Measurements from ENCODE around the gene GRIA4.

Gene GRIA4

DNA sequence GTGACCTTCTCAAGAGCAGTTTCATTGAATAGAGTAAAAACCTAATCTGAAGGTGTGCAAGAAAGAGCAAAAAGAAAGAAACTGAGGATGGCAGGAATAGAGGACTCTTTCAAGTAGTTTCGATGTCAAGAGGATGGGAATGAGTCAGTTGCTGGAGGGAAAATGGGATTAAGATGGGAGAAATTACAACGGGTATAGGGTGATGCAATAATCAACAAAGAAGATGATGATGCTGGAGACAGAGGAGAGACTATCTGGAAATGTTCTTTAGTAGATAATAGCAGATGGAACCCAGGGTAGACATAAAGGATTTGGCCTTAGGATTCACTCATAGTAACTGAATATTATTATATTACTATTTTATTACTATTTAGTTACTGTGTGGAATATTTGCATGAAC lies 189.4 kb downstream of the GRIA4 start:
- H3K4me3 ChIP-seq (ENCODE audit: control insufficient read depth, low read depth, low read length), result no peak overlapping the region
- DNase-seq (ENCODE audit: low read depth), result no peak
- no peak for TF ChIP-seq CTCF (IDR thresholded peaks at IDR 0.05; ENCODE audit: control insufficient read depth, insufficient read depth, low read depth, low read length, missing control alignments)

DNA sequence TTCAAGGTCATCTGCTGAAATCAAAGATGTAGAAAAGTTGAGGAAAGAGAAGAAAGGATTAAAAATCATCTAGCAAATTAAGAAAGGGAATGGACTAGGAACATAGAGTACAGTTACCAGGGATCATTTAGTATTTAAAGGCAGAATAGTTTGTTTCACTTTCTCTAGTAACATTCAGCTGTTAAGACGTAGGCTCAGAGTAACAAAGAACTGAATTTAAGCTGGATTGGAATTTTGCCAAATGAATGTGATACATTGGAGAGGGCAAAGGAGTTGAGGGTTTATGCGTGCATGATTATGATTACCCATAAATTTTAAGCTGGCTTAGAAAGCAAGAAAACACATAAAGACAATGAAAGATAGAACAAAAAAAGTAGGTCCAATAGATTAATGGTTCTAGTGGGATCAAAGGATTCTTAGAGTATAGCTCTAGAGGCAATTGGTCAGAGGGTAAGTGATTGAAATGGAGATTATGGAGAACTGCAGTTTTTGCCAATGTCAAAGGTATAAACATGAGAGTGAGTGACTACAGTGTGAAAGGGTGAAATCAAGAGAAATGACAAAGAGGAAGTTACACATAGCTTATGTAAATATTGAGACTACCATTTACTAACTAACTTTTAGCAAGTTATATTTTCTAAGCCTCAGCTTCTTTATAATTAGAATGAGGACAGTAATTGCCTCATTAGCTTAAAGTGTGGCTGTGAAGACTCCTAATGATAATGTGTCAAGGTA lies 190.0 kb downstream of the GRIA4 start:
- no peak for DNase-seq (ENCODE audit: low read depth)
- H3K4me3 ChIP-seq (ENCODE audit: control insufficient read depth, low read depth, low read length), result no peak overlapping the region
- no peak for TF ChIP-seq CTCF (IDR thresholded peaks at IDR 0.05; ENCODE audit: control insufficient read depth, insufficient read depth, low read depth, low read length, missing control alignments)

DNA sequence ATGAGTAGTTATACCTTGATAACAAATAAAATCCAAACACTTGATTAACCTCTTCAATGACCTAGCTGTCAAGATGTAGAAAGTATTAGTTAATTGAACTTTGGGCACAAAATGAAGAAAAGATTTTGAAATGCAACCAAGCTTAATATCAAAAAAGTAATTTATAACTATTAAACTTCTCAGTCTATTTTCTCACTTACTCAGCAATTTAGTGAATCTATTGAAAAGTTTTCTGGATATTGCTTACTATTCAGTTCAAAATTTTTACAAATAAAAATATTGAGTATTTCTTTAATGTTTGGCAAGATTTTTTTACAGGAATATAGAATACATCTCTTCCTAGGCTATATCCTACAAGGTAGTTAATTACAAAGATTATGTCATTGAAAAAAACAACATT lies 192.5 kb downstream of the GRIA4 start:
- no peak for TF ChIP-seq CTCF (IDR thresholded peaks at IDR 0.05; ENCODE audit: control insufficient read depth, insufficient read depth, low read depth, low read length, missing control alignments)
- H3K4me3 ChIP-seq (ENCODE audit: control insufficient read depth, low read depth, low read length), result no peak overlapping the region
- DNase-seq (ENCODE audit: low read depth), result no peak

DNA sequence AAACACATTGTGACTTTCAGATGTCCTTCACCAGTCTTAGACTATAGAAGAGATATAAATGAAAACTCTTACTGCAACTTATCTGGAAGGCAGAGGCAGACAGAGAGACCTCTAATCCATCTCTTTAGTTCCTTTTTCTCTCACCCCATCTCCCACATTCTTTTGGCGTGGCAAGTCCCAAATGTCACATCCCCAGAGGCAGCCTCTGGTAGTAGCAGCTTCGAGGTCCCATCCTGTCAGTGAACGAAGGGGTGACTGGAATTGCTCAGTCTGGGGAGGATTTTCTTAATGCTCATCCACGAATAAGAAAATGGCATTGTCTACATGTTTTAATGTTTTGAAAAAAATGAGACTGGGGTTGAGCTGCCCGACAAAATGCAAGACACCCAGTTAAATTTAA lies 201.4 kb downstream of the GRIA4 start:
- TF ChIP-seq CTCF (IDR thresholded peaks at IDR 0.05; ENCODE audit: control insufficient read depth, insufficient read depth, low read depth, low read length, missing control alignments), result no peak
- H3K4me3 ChIP-seq (ENCODE audit: control insufficient read depth, low read depth, low read length), result no peak overlapping the region
- no peak for DNase-seq (ENCODE audit: low read depth)

GRCh38 chr11:105821372-105821771 lies 211.5 kb downstream of the GRIA4 start:
- DNase-seq (ENCODE audit: low read depth), result no peak
- no peak for TF ChIP-seq CTCF (IDR thresholded peaks at IDR 0.05; ENCODE audit: control insufficient read depth, insufficient read depth, low read depth, low read length, missing control alignments)
- H3K4me3 ChIP-seq (ENCODE audit: control insufficient read depth, low read depth, low read length), result no peak overlapping the region

DNA sequence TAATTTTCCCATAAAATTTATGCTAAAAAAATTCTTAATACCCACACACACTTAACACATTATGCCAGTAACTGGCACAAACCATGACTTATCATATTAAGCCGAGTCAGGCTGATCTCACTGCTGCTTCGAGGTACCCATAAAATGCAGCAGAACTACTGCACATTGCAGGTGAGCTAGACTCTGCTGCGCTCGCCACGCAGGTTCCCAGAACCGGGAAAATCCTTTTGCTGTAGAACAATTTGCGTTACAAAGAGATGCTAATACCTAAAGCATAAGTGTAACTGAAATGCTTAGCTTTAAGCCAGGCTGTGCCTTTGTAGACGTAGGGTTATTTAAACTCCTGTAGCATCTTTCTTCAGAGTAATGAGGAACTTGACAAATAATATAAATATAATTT lies 211.9 kb downstream of the GRIA4 start:
- TF ChIP-seq CTCF (IDR thresholded peaks at IDR 0.05; ENCODE audit: control insufficient read depth, insufficient read depth, low read depth, low read length, missing control alignments), result no peak
- DNase-seq (ENCODE audit: low read depth), result no peak
- H3K4me3 ChIP-seq (ENCODE audit: control insufficient read depth, low read depth, low read length), result no peak overlapping the region
